NCI-H1436 treated with DMSO at 0.1 percent for 48 hours (cell line): ENCODE measurements around the gene PLCG1.

ENCODE experiments used
- DNase-seq: peaks from one replicate; lab custom pipeline; 2025; lab: John Stamatoyannopoulos, UW

PLCG1 gene

GRCh38 chr20:41180599-41181333 lies 43.4 kb downstream of the PLCG1 start:
- DNase-seq, result no peak

DNA sequence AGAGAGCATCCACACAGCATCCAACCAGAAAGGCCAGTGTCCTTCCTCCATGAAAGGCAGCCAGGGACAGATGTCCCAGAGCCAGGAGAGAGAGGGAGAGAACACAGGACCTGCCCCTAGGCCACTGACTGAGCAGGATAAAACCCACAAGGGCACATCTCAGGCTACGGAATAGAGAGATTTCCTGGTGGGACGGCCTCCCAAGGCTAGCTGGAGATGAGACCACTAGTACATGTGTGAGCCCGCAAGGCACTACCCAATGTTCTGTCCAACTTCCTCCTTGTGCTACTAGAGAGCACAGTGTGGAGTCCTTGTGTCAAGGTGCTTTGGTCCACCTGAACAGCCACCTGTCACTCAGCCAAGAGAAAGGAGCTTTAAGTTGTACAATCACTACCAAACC lies 44.2 kb downstream of the PLCG1 start:
- DNase-seq, result no peak

GRCh38 chr20:41182296-41183212 lies 45.2 kb downstream of the PLCG1 start:
- no peak for DNase-seq

DNA sequence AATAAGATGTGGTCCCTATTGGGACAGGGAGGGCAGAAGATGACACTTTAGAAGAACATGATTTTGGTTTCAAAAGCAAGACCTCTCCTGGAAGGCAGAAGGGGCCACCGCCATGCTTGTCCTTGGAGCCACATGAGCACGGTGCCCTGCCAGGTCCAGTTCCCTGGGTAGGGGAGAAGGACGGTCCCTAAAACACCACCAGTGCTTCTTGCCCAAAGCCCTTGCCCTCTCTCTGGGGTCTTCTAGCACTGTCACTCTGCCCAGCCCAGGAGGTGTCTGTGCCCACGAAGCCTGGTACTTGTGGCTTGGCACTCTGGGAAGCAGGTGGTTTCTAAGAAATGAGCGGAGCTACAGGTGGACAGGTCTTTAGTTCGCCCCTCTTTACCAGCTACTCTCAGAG lies 46.0 kb downstream of the PLCG1 start:
- DNase-seq, result no peak

DNA sequence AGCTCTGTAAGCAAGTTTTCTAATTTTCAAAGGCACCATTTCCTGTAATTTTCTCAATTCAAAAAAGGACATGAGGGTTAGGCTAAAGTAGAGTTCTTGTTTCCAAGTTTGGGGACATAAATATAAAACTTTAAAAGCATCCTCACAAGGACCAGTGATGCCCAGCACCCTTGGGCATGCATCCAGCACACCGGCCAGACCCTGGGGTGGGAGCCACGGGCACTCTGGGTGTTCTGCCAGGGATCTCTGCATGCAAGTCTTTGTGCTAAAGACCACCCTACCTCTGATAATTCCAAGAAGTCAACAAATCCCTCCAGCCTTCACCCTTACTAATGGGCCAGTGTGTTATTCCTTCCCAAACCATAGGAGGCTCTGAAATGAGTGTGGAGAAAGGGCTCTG lies 46.5 kb downstream of the PLCG1 start:
- DNase-seq, result no peak

- no peak for DNase-seq
These were observed 47.8 kb downstream of the PLCG1 start for GRCh38 chr20:41185013-41185757.

GRCh38 chr20:41187668-41188067 lies 50.3 kb downstream of the PLCG1 start:
- DNase-seq, result no peak

DNA sequence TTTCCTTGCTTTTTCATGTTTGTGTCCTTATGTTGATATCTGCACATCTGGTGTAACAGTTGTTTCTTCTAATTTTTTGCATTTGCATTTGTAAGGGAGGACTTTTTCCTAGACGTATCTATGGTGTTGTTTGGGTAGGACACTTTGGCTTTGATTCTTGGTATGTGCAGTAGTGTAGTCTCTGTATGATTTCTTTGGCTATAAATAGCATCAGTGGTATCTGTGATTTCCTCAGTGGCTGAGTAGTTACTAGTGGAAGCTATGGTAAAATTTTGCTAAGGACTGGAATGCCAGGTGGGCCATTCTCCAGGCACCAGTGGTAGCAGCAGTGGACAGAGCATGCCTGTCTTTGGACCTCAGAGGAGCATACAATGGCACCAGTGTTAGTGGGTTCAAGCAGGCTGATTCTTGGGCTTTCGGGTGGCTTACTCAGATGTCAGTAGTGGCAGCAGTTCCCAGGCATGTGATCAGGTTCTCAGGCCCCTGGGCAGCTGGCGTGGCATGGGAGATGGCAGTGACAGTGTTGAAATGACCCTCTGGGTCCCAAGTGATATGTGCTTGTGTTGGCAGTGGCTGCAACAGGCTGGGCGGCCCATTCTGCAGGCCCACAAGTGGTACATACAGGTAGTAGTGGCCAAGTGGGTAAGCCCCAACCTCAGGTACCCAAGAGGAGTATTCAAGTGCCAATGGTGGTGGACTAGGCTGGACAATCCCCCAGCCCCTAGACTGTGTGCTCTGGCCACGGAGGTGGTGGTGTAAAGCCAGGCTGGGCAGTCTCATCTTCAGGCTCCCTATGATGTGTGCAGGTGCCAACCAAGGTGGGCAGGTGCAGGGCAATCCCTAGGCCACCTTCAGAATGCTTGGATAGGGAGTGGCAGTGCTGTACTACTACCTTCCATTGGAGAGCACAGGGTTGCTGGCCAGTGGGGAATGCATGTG lies 54.5 kb downstream of the PLCG1 start:
- no peak for DNase-seq

DNA sequence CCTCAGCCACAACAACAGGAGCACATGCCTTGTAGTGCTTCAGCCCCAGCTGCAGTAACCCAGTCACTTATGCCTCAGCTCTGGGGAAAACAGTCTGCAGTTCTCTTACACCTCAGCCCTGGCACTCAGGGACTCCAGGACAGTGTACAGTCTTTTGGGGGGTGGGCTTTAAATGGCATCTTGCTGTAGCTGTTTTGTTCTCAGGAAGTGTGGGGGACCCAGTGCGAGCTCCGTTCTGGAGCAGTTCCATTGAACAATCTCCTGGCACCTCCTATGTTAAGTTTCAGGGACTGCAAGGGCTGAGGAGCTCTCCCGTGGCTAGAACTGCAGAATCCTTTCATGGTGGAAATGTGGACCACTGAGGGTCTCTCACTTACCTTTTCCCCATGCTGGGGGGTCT lies 55.2 kb downstream of the PLCG1 start:
- no peak for DNase-seq

GRCh38 chr20:41196653-41197225 lies 59.4 kb downstream of the PLCG1 start:
- no peak for DNase-seq

DNA sequence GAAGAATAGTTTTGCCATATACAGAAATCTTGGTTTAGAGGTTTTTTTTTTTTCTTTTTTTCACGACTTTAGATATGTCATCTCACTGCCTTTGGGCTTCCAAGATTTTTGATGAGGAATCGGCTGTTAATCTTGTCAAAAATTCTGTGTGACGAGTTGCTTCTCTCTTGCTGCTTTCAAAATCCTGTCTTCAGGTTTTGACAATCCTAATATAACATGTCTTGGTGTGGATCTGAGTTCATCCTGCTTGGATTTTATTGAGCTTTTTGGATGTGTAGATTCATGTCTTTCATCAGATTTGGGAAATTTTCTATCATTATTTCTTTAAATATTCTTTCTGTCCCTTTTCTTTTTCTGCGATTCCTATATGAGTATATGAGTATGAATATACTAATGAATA lies 61.1 kb downstream of the PLCG1 start:
- DNase-seq, result no peak

GRCh38 chr20:41200446-41201202 lies 63.3 kb downstream of the PLCG1 start:
- no peak for DNase-seq

DNA sequence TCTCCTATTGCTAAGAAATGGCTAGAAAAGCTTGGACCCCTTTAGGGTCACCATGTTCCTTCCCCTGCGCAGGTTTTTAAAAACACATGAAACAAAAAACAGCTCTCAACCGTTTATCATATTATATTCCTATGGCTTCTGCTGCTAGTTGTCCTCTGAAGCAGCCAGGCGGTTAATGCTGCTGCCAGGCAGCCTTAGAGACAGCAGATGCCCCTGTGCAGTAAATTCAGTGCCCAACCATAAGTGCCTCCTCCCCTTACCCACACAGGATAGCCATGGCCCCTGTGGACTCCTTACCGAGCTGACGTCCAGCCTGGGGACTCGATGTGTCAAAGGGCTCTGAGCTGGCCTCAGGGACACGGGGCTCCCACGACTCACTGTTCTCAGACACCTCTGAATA lies 64.4 kb downstream of the PLCG1 start:
- DNase-seq, result no peak

DNA sequence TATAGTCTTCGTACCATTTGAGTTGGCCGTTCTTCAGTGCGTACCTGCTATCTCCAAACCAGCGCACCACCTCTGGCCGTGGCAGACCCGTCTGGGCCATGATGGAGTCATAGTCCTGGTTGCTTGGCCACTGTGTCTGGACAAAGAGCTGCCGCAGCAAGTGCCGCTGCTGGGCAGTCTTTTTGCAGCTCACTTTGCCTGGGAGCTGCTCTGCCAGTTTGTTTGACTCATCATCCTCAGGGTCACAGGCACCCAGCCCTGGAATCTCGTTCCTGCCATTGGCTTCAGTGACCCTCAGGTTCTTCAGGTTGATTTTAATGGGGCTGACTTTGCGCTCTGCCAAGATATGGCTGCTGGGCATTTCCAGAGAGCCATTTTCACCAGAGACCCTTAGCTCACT lies 65.1 kb downstream of the PLCG1 start:
- no peak for DNase-seq

DNA sequence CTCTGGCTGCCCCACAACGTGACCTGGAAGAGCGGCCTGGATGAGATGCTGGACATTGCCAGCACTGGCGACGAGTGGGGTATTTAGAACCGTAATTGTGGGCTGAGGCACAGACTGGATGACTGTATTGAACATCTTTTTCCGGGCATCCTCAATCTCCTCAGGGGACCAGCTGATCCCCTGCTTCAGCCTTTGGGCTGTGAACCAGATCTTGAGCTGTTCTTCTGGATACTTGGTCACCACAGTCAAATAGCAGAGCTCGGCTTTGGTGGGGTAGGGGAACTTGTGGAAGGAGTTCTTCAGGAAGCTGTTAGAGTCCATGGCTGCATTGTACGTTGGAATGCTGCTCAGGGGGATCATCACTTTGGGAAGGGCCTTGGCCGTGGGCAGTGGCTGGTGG lies 66.3 kb downstream of the PLCG1 start:
- DNase-seq, result no peak

GRCh38 chr20:41204304-41205265 lies 67.2 kb downstream of the PLCG1 start:
- DNase-seq, result no peak

DNA sequence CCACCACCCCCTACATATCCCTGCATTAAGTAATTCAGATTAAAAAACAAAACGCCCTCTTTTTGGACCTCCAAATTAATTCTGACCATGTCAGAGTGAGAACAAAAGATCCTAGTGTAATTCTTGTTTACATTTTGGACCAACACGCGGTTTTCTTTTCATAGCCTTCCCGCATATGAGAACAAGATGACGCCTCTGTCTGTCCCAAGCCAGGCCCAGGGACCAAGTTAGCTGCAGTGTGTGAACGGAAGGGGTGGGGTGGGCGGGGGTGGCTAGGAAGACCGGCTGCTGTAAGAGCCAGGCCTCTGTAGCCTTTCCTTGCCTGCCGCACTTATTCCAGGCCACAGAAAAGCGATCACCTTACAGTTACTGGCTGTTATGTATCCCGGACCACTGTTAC lies 68.0 kb downstream of the PLCG1 start:
- DNase-seq, result no peak

DNA sequence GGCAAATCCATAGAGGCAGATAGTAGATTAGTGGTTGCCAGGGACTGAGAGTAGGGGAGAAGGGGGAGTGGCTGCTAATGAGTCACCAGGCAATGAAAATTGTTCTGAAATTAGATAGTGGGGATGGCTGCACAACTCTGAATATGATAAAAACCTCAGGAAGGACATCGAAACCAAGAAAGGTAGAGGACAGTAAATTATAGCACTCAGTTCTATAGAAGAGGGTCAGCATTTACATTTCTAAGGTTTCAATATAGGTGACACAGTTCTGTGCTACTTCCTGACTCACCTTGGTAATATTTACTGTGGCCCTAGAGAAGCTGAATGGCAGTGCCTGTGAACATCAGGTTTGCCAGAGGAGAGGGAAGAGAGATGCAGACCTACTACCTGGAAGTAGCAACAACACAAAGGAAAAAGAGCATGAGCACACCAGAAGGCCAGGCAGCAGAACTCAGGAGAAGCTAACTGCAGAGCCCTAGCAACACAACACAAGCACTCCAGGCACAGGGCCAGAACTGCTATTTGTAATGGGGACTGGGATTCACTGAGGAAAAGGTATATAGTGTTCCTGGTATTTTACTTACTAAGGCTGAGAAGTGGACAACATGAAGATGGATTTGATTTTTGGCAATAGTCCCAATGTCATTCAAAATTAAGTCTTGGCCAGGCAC lies 75.9 kb downstream of the PLCG1 start:
- no peak for DNase-seq

GRCh38 chr20:41214202-41214601 lies 76.9 kb downstream of the PLCG1 start:
- no peak for DNase-seq
